HepG2 (cell line): ENCODE data around the gene ZDHHC14. TPM values are rescaled to one million over a fixed set of nuclear protein-coding genes. Genes with fewer than 3 reads are reported as not detected.

ENCODE experiments used
- ATAC-seq: fragments of 200-7000 bp; cut with Tn5 transposase; 3 replicates; pipeline ENCODE4 v1.9.1; 2020; ENCODE audit warnings: mild to moderate bottlenecking, moderate library complexity
- BruUV-seq: library from RNA; stranded (reverse); fragments of 400-500 nt; replicated peaks from 2 replicates; lab custom pipeline; 2021; lab: Mats Ljungman, UMichigan
- CTCF ChIA-PET: fragments of 300-600 bp; formaldehyde crosslinking; extraction: SDS; loops from one replicate; lab custom pipeline; 2021; ENCODE audit warnings: low total read pairs, inconsistent platforms, low intra/inter-chr PET ratio; lab: Yijun Ruan, JAX
- POLR2A ChIA-PET: fragments of 350-600 bp; sonication (Branson Sonifier 250); formaldehyde crosslinking; loops from one replicate; lab custom pipeline; 2020; ENCODE audit warnings: antibody characterized with exemption, inconsistent platforms; lab: Yijun Ruan, JAX
- DNase-seq: peaks from one replicate; pipeline ENCODE4 v3.0.0-alpha.2; 2015; ENCODE audit warnings: low spot score
- FAIRE-seq: peaks from 3 replicates; lab custom pipeline; 2011; peaks lifted over from hg19 to GRCh38; lab: Jason Lieb, UNC
- H2AFZ ChIP-seq: one replicate; pipeline ENCODE4 v1.6.1; 2011; ENCODE audit warnings: low read length, inconsistent platforms
- H3K27ac ChIP-seq: fragments of 300-600 bp; 3 replicates; pipeline ENCODE4 v1.8.0; 2011; ENCODE audit warnings: mixed run types, mild to moderate bottlenecking, mixed read lengths, low read length, inconsistent platforms; ENCODE audit not compliant: insufficient read depth; ENCODE audit errors: extremely low read length
- H3K27me3 ChIP-seq, 2 experiments: fragments of 200-600 bp in 1 of 2; 2 replicates in 1 of 2; 3 replicates in 1 of 2; pipeline versions ENCODE4 v1.6.0 to v1.8.0; 2011; ENCODE audit warnings: low read length in 2 of 2, mild to moderate bottlenecking in 2 of 2, moderate library complexity in 2 of 2, inconsistent platforms in 1 of 2; ENCODE audit not compliant: insufficient read depth in 2 of 2, control insufficient read depth in 1 of 2
- H3K36me3 ChIP-seq, 2 experiments: fragments of 200-600 bp in 1 of 2; replicated peaks in 1 of 2; 2 replicates in 1 of 2; 3 replicates in 1 of 2; pipeline versions ENCODE4 v1.5.1 to v1.8.0; 2011; ENCODE audit warnings: low read length in 2 of 2, inconsistent platforms in 1 of 2; ENCODE audit not compliant: insufficient read depth in 2 of 2, control insufficient read depth in 1 of 2
- H3K4me1 ChIP-seq: 2 replicates; pipeline ENCODE4 v1.5.1; 2012; ENCODE audit warnings: low read length, inconsistent platforms; ENCODE audit not compliant: insufficient read depth
- H3K4me2 ChIP-seq: 2 replicates; pipeline ENCODE4 v1.6.0; 2011; ENCODE audit warnings: low read depth, low read length, inconsistent platforms
- H3K4me3 ChIP-seq, 3 experiments: fragments of 200-600 bp in 1 of 3; sonication (generic), shearing (Covaris generic) in 1 of 3; replicated peaks in 1 of 3; 2 replicates each; pipeline ENCODE4 v1.5.1; 2011 to 2016; ENCODE audit warnings: low read length in 3 of 3, inconsistent platforms in 2 of 3, low read depth in 2 of 3, mild to moderate bottlenecking in 2 of 3, control low read depth in 1 of 3, mixed read lengths in 1 of 3; ENCODE audit not compliant: insufficient read depth in 1 of 3
- H3K79me2 ChIP-seq: one replicate; pipeline ENCODE4 v1.6.1; 2011; ENCODE audit warnings: low read length, inconsistent platforms; ENCODE audit not compliant: insufficient read depth
- H3K9ac ChIP-seq: 2 replicates; pipeline ENCODE4 v1.6.0; 2011; ENCODE audit warnings: mild to moderate bottlenecking, low read depth, low read length, inconsistent platforms; ENCODE audit not compliant: insufficient read depth
- H3K9me3 ChIP-seq: 2 replicates; pipeline ENCODE4 v1.5.1; 2012; ENCODE audit warnings: mild to moderate bottlenecking, low read length
- H4K20me1 ChIP-seq: 2 replicates; pipeline ENCODE4 v1.6.0; 2011; ENCODE audit warnings: inconsistent platforms, mild to moderate bottlenecking, low read length, moderate library complexity; ENCODE audit not compliant: insufficient read depth
- CREBL2 ChIP-seq: sonication (generic); formaldehyde crosslinking; IDR thresholded peaks from 2 replicates; pipeline ENCODE4 v1.8.1; 2023; ENCODE audit warnings: missing genetic modification reagents, mild to moderate bottlenecking, borderline replicate concordance
- EED ChIP-seq: sonication (generic); formaldehyde crosslinking; IDR thresholded peaks from 2 replicates; pipeline ENCODE4 v1.5.0; 2020; ENCODE audit warnings: mild to moderate bottlenecking, missing genetic modification reagents
- GMEB1 ChIP-seq: sonication (generic); formaldehyde crosslinking; IDR thresholded peaks from 2 replicates; pipeline ENCODE4 v1.5.1; 2020; ENCODE audit warnings: missing genetic modification reagents, mild to moderate bottlenecking, borderline replicate concordance
- NR2F2 ChIP-seq: IDR thresholded peaks from 2 replicates; pipeline ENCODE4 v1.6.1; 2012; ENCODE audit warnings: low read depth, inconsistent platforms, borderline replicate concordance
- PTBP1 ChIP-seq: fragments of 200-400 bp; formaldehyde crosslinking; IDR thresholded peaks from 2 replicates; pipeline ENCODE4 v1.6.1; 2018; ENCODE audit warnings: low read length, low read depth; ENCODE audit not compliant: poor library complexity, severe bottlenecking
- SP140L ChIP-seq: sonication (generic); formaldehyde crosslinking; IDR thresholded peaks from 2 replicates; pipeline ENCODE4 v1.4.0; 2020; ENCODE audit warnings: missing genetic modification reagents, borderline replicate concordance
- TOPORS ChIP-seq: sonication (generic); formaldehyde crosslinking; IDR thresholded peaks from 2 replicates; pipeline ENCODE4 v1.8.0; 2023; ENCODE audit warnings: mild to moderate bottlenecking, missing genetic modification reagents
- ZIK1 ChIP-seq: sonication (generic); formaldehyde crosslinking; IDR thresholded peaks from 2 replicates; pipeline ENCODE4 v1.5.0; 2020; ENCODE audit warnings: mild to moderate bottlenecking, low read depth, missing genetic modification reagents, borderline replicate concordance
- ZNF232 ChIP-seq: sonication (generic); formaldehyde crosslinking; IDR thresholded peaks from 2 replicates; pipeline ENCODE4 v1.4.0; 2020; ENCODE audit warnings: missing genetic modification reagents, borderline replicate concordance
- ZNF83 ChIP-seq: sonication (generic); formaldehyde crosslinking; IDR thresholded peaks from 2 replicates; pipeline ENCODE4 v1.4.0; 2020; ENCODE audit warnings: missing genetic modification reagents, mild to moderate bottlenecking, borderline replicate concordance
- WGBS: methylation state at CpG from one replicate; pipeline ENCODE4 v1.1.6; 2017; ENCODE audit warnings: low lambda C conversion rate; 5-methylcytosine and 5-hydroxymethylcytosine counted together
- in situ Hi-C: cut with HindIII; loops from 2 replicates; pipeline ENCODE4 v1.10.0; 2017; ENCODE audit warnings: low pct_unique_long_range_greater_than_20kb; ENCODE audit not compliant: extremely low pct_ligation_motif_present
- intact Hi-C: fragments of 100-400 bp; cut with micrococcal nuclease; formaldehyde crosslinking; loops from one replicate; pipeline ENCODE4 v1.10.0; 2022; ENCODE audit not compliant: unreplicated experiment
- polyA plus RNA-seq, 8 experiments: library from polyadenylated mRNA; depleted of rRNA in 3 of 8; stranded (reverse) in 7 of 8; unstranded in 1 of 8; fragments of >200 nt; fragmentation: Illumina TruSeq in 4 of 8; extraction: Trizol in 4 of 8; gene quantifications; 2 replicates each; pipeline versions ENCODE4 v1.2.1 to v1.2.3, GENCODE V29; 2011 to 2016; ENCODE audit warnings: low read depth in 4 of 8, missing spikeins in 1 of 8, mixed read lengths in 1 of 8; ENCODE audit not compliant: insufficient read depth in 1 of 8
- total RNA-seq, 5 experiments: library from RNA; depleted of rRNA; stranded (reverse); fragments of >200 nt; fragmentation: Illumina TruSeq; extraction: Trizol; gene quantifications; 2 replicates each; pipeline ENCODE4 v1.2.3, GENCODE V29; 2016; ENCODE audit warnings: low read depth in 1 of 5
- TF ChIP-seq, protein P1 (sequence below): sonication (generic); formaldehyde crosslinking; IDR thresholded peaks from 2 replicates; pipeline ENCODE4 v1.8.1; 2023; ENCODE audit warnings: mild to moderate bottlenecking, missing genetic modification reagents
- TF ChIP-seq, protein P2 (sequence below): sonication (generic); formaldehyde crosslinking; IDR thresholded peaks from 2 replicates; pipeline ENCODE4 v1.5.0; 2020; ENCODE audit warnings: missing genetic modification reagents
- TF ChIP-seq, protein P3 (sequence below): sonication (generic); formaldehyde crosslinking; IDR thresholded peaks from 2 replicates; pipeline ENCODE4 v1.8.1; 2022; ENCODE audit warnings: low read depth, mild to moderate bottlenecking, missing genetic modification reagents

Gene ZDHHC14
- total and polyA plus RNA-seq, 2 of the 13 experiments (the other 11 are each of a cell fraction or from before 2014, with no cell fraction given): 3.7 to 9.5 TPM

- TF ChIP-seq TOPORS (CRISPR knock-in tag) (no peak), SP140L (CRISPR knock-in tag) (no peak), GMEB1 (no peak), CREBL2 (CRISPR knock-in tag) (no peak), EED (no peak), ZNF83 (CRISPR knock-in tag) (0 out of 2 replicates have a peak, but pooled peaks have one; percentile 62)
Measured at GRCh38 chr6:157512382-157512682, 131.3 kb downstream of the ZDHHC14 start (continued).

DNA sequence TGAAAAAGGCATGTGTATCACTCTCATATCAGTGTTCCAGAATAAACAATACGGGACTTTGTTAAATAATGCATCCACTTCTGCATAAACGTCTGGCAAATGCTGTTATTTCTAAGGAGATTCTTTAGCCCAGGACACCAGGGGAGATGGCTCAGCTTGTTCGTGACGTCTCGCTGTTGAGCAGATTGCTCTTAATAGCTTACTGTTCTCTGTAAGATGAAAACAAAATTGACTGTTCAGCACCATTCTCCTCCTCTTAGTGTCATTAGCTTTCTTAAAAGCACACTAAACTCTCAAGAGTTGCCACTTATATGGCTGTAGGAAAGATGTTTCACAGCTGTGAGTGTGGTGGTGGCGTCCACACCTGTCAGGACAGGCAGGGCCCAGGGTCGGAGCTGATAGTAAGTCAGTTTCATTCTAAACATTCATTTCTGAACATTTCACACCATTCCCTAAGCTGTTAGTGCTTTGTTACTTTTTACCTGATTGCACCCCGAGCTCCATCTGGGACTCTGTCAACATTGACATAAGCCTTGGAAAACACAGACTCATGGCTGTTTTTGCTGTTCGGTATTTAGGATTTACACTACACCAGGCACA lies 132.1 kb downstream of the ZDHHC14 start:
- no TSS peak for BruUV-seq
- POLR2A ChIA-PET: interaction anchor here (0.6 to 11.0 kb wide), 10 partner anchors 12 to 190 kb away, joined by 3 to 186 read pairs (median 4); partner anchors contain the start of gene TMEM242
- H3K4me2 ChIP-seq: peak overlapping the region; percentile 90
- CTCF ChIA-PET: no interaction called here
- no peaks in the 10 kb centered on the region for H3K36me3 ChIP-seq
- in situ Hi-C loops: no loop called here
- intact Hi-C loops: loop anchor here (1.0 to 2.0 kb wide), 2 partner anchors 18 to 27 kb away; no protein-coding TSS in a partner anchor
- no peaks in the 10 kb centered on the region for H3K79me2 ChIP-seq
- DNase-seq (peak; percentile 74), ATAC-seq (peak; percentile 71), FAIRE-seq (peak; percentile 68)
- peak overlapping the region; percentile 18 to 47 (median 34); a peak in 4 of 6 replicates for H3K4me3 ChIP-seq
- peak overlapping the region; percentile 59 for H3K9ac ChIP-seq
- H4K20me1 ChIP-seq: no peaks in the 10 kb centered on the region
- H2AFZ ChIP-seq: peak overlapping the region; percentile 74
- peaks cover 65% of the 10 kb centered on the region for H3K4me1 ChIP-seq
- H3K9me3 ChIP-seq: no peaks in the 10 kb centered on the region
- H3K27me3 ChIP-seq: no peaks in the 10 kb centered on the region
- WGBS: 7% methylated on average over 9 of the region's 9 CpGs
- H3K27ac ChIP-seq: peak overlapping the region; percentile 66
- no peak; the same call in 1 of the 2 replicates for TF ChIP-seq ZIK1 (CRISPR knock-in tag)
- no peak for TF ChIP-seq ZNF232
- peak; percentile 72 for TF ChIP-seq NR2F2
- TF ChIP-seq, protein P1, sequence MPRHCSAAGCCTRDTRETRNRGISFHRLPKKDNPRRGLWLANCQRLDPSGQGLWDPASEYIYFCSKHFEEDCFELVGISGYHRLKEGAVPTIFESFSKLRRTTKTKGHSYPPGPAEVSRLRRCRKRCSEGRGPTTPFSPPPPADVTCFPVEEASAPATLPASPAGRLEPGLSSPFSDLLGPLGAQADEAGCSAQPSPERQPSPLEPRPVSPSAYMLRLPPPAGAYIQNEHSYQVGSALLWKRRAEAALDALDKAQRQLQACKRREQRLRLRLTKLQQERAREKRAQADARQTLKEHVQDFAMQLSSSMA (CRISPR knock-in tag): no peak
- TF ChIP-seq, protein P2, sequence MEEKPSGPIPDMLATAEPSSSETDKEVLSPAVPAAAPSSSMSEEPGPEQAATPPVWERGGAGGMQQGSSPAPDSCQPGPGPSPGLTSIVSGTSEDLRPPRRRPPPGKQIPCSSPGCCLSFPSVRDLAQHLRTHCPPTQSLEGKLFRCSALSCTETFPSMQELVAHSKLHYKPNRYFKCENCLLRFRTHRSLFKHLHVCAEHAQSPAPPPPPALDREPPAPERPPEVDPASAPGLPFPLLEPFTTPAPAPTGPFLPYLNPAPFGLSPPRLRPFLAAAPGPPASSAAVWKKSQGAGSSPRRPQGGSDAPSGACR: no peak
- TF ChIP-seq, protein P3, sequence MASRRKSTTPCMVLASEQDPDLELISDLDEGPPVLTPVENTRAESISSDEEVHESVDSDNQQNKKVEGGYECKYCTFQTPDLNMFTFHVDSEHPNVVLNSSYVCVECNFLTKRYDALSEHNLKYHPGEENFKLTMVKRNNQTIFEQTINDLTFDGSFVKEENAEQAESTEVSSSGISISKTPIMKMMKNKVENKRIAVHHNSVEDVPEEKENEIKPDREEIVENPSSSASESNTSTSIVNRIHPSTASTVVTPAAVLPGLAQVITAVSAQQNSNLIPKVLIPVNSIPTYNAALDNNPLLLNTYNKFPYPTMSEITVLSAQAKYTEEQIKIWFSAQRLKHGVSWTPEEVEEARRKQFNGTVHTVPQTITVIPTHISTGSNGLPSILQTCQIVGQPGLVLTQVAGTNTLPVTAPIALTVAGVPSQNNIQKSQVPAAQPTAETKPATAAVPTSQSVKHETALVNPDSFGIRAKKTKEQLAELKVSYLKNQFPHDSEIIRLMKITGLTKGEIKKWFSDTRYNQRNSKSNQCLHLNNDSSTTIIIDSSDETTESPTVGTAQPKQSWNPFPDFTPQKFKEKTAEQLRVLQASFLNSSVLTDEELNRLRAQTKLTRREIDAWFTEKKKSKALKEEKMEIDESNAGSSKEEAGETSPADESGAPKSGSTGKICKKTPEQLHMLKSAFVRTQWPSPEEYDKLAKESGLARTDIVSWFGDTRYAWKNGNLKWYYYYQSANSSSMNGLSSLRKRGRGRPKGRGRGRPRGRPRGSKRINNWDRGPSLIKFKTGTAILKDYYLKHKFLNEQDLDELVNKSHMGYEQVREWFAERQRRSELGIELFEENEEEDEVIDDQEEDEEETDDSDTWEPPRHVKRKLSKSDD (CRISPR knock-in tag): no peak
- no peak for TF ChIP-seq PTBP1
